Activated CD4-positive, alpha-beta T cell treated with anti-CD3 and anti-CD28 coated beads, Interleukin-2, amount 50 U/mL, for 1 hour (primary cell): ENCODE results near the gene ARHGAP26.

ENCODE experiments used
- DNase-seq: peaks from one replicate; pipeline ENCODE4 v3.0.0-alpha.2; 2020

Gene ARHGAP26

DNA sequence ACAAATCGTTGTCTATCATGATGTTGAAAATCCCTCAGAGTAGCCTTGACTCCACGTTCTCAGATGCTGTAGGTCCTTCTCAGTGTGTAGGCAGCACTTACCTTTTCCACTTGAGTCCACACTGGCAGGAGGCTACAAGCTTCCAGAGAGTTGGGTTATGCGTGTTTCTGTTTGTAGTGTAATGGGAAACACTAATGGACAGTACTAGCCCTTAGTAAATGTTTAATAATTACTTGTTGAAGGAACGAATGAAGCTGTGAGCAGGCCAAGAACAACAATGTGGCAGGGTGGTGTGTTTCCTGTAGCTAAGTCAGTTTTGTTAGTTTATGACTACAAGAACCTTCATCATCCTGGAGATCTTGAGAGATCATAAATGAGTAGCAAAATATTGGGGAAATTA lies 83.5 kb downstream of the ARHGAP26 start:
- no peak for DNase-seq

DNA sequence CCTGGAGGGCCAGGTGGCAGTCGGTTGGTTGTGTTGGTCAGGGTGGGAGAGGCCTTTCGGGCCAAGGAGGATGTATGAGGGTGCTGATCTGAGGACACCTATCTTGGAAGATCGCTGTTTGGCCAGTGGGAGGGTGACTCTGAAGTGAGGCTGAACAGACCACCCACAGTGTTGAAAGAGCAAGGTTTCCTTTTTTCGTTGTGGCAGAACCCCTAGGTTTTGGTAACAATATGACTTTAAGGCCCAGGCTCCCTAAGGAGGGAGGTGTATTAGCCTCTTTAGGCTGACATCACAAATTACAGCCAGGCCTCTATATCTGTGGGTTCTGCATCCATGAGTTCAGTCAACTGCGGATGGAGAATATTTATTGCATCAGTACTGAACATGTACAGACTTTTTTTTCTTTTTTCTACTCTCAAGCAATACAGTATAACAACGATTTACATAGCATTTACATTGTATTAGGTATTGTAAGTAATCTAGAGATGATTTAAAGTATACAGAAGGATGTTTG lies 86.1 kb downstream of the ARHGAP26 start:
- no peak for DNase-seq

DNA sequence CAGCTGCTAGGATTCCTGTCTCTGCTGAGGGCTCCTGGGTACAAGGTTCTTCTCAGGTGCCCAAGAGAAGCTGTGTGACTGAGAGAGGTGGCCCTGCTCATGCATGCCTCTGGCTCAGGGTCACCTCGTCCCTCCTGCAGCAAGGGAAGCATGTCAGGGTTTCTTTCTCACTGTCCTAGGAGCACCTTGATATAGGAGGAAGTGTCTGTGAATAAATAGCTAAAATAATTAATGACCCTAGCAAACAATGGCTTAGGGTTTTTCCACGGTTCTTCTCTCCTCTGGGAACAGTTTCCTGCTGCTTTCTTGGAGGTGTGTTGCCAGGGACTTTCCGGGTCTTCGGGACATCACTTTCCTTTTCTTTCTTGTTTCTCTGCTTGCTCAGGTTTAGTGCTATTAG lies 87.2 kb downstream of the ARHGAP26 start:
- no peak for DNase-seq

DNA sequence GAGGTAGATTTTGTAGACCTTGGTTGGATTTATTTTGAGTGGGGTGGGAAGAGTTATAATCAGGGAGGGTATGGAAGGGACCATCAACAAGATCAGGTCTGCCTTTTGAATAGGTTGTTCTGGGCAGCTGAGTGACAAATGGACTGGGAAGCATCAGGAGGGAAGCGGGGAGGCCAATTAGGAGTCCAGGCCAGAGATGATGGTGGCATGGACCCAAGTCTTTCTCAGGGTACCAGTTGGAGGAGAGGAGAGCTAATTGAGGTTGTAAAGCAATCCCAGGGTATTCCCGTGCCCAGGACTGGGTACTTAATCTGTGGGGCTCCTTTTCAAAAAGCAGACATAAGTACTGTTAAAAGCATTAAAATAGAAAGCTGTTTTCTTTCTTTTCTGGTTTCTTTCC lies 88.9 kb downstream of the ARHGAP26 start:
- DNase-seq: no peak

DNA sequence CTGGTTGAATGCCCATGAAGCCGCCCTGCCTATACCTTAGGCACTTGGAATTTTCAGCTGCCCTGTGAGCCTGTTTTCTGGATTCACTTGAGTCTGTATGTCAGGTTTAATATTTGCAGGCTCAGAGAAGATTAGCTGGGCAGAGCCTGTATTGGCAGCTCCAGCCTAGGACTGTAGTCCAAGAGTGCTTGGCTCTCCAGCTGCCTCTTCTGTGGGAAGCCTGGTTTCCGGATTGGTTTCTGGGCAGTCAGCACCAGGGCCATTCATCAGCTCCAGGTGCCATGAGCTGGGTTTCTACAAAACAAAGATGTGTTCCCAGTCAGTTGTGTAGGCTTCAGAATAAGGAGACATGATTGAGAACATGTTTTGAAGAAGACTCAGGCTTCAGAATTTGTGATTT lies 90.1 kb downstream of the ARHGAP26 start:
- DNase-seq: no peak

DNA sequence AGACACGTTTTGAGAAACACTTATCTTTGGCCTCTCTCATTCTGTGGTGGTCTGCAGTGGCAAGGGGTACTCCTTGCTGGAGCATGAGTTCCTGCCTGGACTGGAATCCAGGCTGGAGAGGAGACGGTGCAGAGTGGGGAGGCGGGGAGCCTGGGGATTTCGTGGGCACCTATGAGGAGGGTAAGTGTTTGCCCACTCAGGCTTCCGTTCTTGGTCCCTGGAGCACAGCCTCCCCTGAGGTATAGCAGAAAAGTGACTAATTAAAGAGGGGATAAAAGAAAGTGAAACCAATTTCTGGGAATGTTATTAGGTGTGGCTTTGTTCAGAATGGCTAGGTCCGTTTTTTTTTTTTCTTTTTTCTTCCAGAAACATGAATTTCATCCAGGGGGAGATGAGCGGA lies 90.8 kb downstream of the ARHGAP26 start:
- no peak for DNase-seq

DNA sequence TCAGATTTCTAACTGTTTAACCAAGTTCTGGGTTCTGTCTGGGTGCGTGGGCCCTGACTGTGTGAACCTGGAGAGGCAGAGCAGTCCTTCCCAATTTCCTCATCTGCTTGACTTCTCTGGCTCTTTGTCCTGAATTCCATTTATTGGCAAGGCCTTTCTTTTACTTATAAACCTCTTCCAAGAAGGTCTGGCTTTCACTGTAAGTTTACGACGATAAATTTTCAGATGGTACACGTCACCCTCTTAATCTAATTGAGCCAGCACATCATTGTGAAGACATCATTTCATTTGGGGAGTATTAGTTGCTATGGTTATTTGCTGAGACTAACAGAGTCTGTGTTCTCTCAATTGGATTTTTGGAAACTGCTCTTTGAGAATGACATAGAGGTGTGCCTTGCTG lies 92.4 kb downstream of the ARHGAP26 start:
- DNase-seq: no peak

DNA sequence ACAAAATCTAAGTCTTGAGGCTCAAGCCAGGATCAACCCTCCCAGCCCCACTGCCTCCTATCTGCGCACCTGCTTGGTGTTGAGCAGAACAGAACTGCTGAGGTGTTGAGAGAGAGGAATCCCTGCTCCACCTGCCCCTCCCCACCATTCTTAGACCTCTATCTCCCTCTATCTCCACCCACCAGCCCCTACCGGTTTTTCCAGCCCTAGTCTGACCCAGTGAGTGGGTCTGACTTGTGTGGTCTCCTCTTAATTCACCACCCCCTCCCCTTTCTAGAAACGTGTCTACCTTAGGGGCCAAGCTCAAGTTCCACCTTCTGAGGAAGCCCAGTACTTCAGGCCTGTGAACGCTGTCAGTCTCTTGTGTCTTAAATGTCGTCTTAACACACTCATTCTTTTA lies 93.7 kb downstream of the ARHGAP26 start:
- DNase-seq: no peak

DNA sequence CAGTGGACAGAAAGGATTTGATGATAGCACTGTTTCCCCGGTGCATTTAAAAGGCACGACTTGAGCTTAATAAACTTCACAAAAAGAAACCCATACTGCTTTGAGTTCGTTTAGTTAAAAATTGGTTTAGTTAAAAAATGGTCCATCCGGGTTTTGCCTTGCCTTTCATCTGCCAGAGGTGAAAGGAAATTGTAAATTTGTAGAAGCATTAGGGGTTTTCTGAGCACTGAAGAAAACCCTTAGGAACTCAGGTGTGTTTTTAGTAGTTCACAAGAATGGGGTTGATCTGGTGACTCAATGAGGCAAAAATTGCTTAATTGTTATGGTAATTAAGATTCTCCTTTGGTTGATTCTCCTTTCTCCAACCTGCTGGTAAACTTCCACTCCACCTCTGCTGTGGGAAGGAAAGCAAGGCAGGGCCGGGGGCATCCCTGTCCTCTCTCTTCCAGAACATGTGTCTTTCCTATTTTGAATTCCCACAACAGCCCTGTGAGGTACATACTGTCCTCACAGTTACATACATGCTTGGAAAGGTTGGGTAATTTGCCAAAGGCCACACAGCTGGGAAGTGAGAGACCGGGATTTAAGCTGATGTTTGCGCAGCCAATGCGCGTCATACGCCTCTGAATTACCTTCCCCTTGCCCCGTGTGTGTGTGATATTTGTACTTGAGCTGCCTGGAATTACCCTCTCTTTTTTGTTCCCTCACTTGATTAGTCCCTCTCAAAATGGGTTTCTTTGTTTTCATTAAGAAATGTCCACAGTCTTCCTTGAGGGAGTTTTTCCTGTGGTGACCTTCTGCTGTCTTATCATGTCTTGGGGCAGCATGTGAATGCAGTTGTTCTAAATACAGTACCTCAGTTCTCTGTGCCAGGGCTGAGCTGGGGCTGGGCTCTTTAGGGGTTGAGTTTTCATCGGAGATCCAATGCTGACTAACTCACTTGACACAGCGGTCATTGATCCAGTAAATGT lies 94.4 kb downstream of the ARHGAP26 start:
- no peak for DNase-seq

DNA sequence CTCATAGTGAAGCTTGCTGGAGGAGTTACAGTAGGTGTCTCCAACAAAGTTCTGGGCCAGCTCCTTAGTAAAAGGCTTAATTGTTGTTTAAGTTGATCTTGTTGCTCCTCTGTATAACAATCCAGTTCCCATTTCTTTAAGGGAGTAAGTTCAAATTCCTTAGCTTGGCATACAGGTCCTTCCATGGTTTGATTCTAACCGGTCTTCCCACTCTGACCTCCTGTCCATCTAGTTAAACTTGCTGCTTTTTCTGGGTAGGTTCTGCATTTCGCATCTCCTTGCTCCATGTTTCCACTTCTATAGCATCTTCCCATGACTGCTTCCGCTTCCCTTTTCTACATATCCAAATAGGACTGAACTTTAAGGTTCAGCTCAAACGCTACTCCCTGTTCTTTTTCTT lies 95.5 kb downstream of the ARHGAP26 start:
- no peak for DNase-seq

DNA sequence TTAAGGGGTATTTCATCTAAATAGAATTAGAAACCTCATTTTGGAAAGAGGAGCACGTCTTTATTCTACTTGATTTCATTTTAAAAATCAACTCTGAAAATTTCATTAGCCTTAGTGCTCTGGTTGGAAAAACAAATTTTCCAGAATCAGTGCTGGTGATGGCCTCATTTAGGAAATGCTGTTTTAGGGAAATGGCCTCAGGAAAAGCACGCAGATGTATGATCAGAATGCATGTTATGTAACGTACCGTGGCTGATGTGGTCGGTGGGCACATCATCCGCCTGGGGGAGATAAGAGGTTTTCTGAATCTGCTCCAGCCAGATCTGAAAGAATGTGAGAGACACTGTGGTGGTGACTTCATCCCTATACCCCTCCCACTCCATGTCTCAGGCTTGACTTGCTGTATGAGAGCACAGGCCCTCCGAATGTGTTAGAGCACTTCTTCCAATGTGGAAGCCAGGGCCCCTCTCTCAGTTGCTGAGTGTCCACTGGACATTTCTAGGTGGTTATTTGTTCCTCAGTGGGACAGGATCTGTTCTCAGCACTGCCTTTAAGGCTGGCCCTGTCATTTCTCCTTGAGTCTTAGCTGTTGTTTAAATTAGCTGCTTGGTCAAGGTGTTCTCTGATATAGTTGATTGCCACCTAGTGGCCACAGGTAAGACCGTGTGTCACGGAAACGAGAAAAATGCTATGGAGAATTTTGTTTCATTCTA lies 96.5 kb downstream of the ARHGAP26 start:
- DNase-seq: peak; percentile 27

DNA sequence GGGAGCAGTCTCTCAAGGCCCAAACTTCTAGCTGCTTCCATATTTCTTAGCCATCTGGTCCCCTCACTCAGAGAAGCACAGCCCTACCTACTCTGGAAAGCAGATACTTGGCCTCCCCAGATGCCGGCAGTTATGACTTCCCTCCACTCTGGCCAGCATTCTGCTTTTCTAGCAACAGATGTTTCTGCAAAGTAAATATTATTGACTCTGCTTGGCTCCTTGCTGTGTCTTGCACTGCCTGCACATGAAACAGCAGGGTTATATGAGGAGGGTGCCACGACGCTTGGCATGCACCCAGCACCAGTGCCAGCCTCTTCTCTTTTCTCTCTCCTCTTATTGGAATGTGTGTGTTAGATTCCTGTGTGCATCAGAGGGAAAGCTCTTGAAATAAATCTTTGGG lies 99.7 kb downstream of the ARHGAP26 start:
- DNase-seq: no peak

DNA sequence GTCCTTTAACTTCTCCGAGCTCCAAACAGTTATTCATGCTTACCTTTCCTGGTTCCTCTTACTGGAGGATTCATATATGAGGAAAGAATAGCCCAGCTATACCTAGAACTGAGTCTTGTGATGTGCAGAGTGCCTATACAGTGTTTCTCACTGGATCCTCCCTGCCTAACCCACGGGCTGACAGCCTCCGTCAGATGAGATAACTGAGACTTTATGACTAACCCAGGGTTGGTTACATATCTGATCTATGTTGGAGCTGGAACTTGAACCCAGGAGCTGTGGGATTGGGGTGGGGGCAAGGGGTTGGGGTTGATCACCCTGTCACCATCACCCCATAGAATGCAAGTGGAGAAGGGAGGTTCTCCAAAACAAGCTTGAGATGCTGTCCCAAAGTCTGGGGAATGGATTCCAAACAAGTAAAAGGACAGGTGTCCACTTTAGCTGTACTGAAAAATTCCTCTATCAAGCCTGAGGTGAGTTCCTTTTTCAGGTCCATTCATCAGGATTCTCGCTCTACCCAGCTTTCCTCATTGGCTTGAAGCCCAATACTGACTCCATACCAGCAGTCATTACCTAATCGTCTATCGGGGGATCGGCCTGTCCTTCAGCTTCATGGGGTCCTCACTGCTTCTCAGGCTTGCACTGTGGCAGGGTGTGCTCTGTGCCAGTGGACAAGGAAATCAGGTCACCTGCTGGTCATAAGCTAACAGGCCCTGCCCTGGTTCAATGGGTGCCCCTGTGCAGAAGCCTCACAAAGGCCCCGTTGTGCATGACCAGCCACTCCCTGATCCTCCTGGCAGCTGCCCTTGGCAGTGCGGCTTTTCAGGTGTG lies 100.6 kb downstream of the ARHGAP26 start:
- no peak for DNase-seq

DNA sequence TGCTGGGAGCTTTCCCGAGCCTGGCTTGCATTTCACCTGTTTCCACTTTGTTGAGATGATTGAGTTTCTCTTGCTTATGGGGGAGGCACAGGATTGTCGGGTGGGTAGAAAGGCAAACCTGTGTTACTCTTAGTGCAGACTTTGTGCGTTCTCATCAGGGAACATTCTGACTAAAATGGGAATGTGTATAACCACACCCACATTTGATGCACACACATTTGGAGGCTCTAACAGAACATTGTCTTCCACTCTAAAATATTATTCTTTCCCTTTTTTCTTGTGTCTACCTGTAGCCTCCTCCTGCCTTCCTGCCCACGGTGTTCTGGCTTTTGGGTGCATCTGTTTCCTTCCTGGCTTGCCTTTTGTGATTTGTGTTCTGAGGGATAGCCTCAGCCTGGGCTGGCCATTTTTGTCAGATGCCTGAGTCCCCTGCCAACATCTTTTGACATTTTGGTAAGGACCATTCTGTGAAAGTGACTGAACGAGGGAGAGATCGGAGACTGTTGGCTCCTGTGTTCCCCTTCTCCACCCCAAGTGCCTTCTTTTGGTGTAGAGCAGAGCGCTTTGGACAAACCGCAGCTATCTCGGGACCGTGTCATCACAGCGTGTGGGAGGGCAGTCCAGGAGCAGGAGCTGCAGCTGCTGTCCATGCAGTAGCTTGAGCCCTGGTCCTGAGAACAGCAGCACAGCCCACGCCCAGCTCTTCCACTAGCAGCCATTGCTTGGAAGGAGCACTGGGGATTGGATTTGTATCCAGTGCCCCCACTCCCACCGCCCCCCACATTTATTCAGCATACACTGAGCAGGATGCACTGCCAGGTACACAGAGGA lies 101.4 kb downstream of the ARHGAP26 start:
- no peak for DNase-seq

DNA sequence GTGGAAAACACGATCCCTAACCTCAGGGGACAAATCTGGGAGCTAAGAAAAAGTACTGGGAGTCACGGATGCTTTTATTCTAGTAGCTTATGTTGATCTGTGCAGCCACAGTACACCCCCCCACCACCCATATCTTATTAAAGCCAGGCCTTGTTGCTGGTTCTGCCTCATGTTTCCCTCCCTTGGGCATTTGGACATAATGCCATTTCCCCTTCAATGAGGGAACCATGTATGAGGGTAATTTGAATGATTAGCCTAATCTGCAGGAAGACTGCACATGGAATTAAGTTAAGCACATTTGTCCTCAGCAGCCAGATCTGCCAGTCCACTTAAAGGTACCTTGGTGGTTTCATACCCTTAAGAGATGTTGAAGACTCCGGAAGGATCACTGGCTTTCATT lies 102.0 kb downstream of the ARHGAP26 start:
- no peak for DNase-seq

DNA sequence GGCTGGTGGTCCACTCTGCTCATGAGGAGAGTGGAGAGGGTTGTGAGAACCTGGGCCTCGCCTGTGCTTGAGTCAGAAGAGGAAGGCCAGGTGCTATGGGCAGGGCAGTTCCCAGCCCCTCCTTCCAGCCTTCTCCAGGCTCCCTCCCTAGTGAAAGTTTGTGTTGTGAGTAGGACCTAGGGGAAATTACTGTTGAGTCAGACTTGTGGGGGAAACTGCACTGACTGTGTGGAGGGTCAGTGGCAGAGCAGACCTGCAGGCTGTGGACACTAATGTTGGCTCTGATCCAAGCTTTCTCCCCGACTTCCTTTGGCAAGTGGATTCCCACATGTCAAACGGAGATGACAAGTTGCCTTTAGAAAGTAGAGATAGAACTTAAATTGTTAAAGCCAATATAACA lies 102.6 kb downstream of the ARHGAP26 start:
- no peak for DNase-seq

DNA sequence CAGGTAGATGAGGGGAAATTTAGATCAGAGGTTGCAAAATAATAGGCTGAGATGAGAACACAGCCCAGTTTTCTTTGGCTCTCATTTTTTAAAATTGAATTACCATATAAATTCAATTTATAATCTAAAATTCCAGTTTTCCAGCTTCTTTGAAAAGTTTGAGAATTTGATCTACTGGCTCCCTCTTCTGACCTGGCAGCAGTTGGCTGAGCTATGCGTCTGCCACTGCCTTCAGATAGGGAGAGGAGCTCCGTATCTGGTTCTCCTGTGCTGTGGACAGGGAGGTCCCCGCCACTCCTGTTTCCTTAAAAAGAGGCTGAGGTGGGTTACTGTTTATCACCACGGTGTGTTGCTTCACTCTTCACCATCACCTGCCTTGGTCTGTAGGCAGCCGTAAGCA lies 103.7 kb downstream of the ARHGAP26 start:
- no peak for DNase-seq

DNA sequence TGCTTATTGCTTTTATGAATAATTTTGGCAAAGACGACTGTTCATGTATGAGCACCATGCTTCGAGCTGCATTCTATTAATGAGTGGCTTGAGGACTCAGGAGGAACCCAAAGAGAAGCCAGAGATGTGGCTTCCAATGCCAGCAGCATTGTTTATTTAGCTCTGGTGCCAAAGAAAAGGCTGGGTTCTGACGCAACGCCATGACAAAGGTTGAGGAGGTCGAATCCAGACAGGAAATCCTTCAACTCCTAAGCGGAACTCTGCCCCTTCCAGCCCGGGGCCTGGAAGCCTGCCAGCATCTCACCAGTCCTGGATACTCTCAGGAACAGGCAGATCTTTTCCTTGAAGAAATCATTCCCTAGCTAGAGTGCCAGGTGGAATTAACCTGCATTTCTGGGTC lies 104.4 kb downstream of the ARHGAP26 start:
- no peak for DNase-seq

DNA sequence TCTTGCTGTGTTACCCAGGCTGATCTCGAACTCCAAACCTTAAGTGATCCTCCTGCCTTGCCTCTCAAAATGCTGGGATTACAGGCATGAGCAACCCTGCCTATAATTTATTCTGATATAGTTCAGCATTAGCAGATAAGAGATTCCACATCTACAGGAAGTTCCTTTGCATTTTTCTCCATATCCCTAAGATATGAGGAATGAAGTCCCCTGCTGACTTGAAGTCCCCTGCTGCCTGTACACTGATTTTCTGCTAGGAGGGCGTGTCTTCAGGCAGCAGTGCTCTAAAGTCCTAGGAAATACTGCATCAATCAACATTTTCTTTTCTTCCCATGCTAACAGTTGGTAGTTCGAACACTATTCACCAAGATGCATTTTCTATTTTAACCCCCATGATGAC lies 105.8 kb downstream of the ARHGAP26 start:
- DNase-seq: no peak

DNA sequence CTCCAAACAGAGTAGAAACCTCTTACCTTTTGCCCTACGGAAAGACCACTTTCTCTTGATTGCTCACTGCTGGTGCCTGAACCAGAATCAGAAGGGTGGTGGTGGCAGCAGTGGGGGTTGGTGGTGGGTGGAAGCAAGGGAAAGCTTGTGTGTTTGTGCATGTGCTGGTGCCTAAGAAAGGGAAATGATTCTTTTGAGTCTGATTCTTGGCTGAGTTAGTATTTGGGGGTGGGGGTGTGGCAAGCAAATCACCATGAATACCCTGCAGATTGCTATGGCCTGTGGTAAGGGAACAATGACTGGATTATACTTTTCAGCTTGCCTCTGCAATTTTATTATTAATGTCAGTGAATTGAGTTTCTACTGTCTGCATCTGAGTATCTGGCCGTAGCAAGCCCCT lies 106.6 kb downstream of the ARHGAP26 start:
- no peak for DNase-seq

DNA sequence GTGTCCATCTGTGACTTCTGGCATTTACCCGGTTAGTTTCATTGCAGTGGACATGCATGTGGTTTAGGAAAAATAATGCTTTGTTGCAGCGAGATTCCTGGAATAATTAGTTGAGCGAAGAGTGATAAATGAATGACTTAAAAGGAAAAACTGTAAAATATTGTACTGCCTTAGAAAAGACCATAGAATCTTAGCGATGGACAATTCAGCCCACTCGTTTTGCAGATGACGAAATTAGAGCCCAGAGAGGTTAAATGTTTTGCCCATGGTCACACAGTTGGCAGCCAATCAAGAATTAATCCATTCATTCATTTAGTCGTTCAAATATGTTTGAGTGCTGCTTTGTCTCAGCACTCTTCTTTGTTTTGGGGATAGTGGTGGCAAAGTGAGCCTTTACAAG lies 107.9 kb downstream of the ARHGAP26 start:
- no peak for DNase-seq

DNA sequence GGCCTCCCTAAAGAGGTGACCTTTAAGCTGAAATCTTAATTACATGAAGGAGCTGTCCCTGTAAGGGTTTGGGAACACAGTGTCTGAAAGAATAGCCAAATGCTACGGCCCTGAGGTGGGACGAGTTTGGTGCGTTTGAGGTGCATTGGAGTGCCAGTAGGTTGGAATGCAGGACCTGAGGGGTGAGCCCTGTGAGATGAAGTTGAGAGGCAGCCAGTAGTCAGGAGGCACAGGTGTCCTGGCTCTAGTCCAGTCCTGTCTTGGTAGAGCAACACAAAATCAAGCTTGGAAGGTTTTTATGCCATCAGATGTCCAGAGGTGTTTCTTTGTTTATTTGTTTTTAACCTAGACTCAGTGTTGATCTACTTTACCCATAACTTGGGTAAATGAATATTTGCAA lies 108.5 kb downstream of the ARHGAP26 start:
- no peak for DNase-seq
